22Rv1 (cell line): ENCODE data around the gene FAM89A.
"Not testable (repeated sequence)": the region's sequence is repeated elsewhere in the genome, so short reads cannot be mapped to it uniquely, and the experiment has no call there.

Experiments
- ZFX ChIP-seq: fragments of 450-650 bp; IDR thresholded peaks from 2 replicates; pipeline ENCODE4 v1.6.1; 2017; ENCODE audit warnings: antibody characterized with exemption, borderline replicate concordance
- TF ChIP-seq, protein P1 (sequence below): fragments of 450-650 bp; IDR thresholded peaks from 2 replicates; pipeline ENCODE4 v1.5.1; 2017; ENCODE audit warnings: mild to moderate bottlenecking

GRCh38 chr1:231022543-231022942 is 17.5 kb downstream of the FAM89A start:
- TF ChIP-seq, protein P1, sequence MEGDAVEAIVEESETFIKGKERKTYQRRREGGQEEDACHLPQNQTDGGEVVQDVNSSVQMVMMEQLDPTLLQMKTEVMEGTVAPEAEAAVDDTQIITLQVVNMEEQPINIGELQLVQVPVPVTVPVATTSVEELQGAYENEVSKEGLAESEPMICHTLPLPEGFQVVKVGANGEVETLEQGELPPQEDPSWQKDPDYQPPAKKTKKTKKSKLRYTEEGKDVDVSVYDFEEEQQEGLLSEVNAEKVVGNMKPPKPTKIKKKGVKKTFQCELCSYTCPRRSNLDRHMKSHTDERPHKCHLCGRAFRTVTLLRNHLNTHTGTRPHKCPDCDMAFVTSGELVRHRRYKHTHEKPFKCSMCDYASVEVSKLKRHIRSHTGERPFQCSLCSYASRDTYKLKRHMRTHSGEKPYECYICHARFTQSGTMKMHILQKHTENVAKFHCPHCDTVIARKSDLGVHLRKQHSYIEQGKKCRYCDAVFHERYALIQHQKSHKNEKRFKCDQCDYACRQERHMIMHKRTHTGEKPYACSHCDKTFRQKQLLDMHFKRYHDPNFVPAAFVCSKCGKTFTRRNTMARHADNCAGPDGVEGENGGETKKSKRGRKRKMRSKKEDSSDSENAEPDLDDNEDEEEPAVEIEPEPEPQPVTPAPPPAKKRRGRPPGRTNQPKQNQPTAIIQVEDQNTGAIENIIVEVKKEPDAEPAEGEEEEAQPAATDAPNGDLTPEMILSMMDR: not testable (repeated sequence)
- not testable (repeated sequence) for TF ChIP-seq ZFX
